NCI-H146 treated with DMSO at 0.1 percent for 48 hours (cell line): Measurements from ENCODE around the gene MLLT10.
"Not testable (repeated sequence)": the region's sequence is repeated elsewhere in the genome, so short reads cannot be mapped to it uniquely, and the experiment has no call there.

ENCODE experiments used
- DNase-seq: peaks from one replicate; lab custom pipeline; 2025; ENCODE audit not compliant: unreplicated experiment; lab: John Stamatoyannopoulos, UW

The MLLT10 gene

DNA sequence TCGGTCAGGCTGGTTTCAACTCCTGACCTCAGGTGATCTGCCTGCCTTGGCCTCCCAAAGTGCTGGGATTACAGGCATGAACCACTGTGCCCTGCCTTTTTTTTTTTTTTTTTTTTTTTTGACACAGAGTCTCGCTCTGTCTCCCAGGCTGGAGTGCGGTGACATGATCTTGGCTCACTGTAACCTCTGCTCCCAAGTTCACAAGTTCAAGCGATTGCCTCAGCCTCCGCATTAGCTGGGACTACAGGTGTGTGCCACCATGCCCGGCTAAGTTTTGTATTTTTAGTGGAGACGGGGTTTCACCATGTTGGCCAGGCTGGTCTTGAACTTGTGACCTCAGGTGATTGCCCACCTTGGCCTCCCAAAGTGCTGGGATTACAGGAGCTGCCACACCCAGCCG, 94.6 kb downstream of the MLLT10 start:
- not testable (repeated sequence) for DNase-seq

DNA sequence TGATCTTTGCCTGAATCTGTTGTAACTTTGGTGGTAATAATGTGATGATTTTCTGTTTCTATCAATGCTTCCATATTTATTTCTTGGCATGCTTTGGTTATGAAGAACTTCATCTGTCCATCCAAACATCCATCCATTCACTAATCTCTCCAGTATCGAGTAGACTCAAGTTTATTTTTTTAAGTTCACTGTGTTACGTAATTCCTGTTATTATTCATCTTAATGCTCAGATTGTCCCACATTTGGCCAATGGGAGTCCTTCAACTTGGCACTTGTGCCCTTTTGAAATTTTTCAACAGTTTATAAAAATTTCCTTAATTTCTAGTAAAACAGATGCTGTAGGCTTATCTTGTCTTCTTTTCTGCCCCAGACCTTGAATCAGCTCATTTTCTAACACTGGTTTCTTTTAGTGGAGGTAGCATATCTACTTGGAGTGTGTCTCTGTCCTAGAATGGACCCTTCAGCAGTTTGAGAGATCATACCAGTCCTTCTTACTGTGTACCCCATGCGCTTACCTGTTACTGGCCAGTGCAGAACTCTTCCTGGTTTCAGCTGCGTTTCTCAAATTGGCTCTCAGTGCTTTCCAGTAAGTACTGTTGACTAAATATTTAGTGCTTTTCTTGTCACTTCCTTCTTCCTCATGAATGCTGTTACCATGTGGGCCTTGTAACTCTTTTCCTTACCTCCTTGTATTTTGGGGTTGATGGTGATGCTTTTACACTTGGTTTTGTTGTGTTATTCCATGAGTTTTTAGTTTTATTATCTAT, 100.8 kb downstream of the MLLT10 start:
- no peak for DNase-seq

DNA sequence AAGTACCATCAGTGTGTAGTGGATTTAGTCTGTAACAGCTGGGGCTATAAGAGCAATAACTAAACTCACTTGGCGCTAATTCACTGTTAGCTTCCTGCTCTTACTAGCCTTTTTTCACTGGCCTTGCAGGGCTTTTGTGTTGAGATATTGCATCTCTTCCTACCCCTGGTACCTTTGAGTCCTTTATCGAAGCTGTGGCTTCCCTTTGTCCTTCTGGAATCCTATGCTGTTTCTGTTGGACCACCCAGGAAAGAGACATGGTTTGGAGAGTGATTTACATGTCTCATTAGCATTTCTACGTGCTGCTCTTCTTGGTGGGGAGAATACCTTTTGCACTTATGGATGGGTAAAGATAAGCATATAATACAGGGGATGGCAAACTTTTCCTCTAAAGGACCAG, 103.8 kb downstream of the MLLT10 start:
- DNase-seq, result no peak

DNA sequence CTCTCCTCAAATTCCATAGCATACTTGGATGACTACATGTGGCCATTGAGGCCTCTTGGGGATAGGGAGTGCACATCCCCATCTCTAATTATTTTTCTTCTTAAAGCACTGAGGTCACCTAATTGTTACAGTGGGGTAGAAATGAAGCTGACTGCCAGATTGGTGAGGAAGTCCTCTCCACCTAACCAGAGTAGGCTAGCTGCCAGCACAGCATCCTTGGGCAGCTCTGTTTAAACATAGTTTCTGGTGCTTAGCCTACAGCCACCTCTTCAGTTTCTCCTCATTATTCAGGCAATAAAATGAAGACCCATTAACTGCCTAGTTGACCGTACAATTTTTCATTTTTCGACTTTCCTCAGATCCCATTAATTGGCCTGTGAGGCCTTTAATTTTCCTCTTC, 104.6 kb downstream of the MLLT10 start:
- DNase-seq, result no peak

DNA sequence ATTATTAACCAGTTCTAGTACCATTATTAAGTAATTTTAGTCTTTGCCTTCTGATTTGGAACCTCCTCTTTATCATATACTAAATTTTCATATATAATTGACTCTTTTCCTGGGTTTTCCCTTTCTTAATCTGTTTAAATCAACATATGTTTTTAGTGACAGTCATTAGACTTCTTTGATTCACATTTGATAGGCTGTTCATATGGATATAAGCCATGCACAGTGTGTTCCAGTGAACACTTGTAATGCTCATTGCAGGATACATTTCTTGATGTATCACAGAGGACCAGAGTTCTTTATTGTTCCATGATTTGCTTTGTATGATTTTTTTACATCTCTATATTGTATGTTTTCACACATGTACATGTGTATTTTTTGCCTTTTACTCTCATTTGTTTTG, 114.0 kb downstream of the MLLT10 start:
- no peak for DNase-seq

DNA sequence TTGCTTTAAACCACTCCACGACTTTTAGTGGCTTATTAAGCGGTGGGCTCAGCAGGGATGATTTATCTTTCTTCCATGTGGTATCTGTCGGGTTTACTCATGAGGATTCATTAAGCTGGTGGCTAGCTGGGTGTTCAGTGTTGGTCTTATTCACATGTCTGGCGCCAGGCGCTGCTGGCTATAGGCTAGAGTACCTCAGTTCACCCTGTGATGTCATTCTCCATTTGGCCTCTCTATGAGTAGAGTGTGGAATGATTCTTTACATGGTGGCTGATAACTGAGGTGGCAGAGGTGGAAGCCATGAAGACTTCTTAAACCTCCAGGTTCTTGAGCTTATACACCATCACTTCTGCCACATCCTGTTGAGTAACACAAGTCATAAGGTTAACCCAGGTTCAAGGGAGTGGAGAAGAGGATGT, 115.4 kb downstream of the MLLT10 start:
- DNase-seq, result no peak

DNA sequence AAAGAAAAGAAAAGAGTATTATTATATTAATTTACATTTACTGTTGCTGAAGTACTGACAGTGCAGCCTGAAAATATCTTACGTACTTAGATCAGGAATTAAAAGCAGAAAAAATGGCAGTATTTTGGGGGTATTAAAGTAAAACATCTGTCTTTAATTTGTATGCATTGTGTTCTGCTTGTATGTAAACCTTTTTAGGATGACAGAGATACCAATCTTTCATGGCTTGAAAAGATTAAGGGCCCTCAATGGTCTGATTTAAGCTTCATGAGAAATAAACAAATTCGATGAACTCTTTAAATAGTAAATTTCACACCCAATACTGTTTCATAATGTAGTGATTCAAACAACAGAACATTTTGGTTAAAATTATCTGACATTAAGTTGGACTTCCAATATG, 116.3 kb downstream of the MLLT10 start:
- DNase-seq, result no peak

DNA sequence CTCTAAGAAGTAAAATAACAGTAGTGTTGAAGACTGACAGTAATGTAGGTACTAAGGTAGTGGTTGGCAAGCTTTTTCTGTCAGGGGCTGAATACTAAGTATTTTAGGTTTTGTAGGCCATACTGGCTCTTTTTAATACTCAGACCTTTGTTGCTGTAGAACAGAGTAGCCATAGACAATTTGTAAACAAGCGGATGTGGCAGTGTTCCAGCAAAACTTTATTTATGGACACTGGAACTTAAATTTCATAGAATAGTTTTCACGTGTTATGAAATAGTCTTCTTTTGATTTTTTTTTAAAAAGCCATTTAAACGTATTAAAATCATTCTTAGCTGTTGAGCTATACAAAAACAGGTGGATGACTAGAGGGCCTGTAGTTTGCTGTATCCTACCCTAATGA, 121.2 kb downstream of the MLLT10 start:
- DNase-seq, result no peak

DNA sequence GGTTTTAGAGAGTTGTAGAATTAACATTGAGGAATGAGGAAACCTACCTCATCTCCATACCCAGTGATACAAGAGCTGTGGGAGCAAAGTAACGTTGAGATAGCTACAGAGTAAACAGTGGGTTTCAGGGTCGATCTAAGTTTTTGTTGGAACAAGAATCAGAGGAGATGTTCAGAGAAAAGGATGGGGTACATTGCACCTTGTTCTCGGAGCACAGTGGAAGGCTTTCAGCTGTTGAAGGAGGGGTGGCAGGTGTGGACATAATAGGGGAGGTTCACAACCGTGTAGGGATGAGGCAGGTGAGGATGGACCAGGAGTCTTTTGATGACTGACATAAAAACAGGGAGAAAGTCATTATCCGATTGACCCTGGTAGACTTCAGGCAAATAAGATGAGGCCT, 121.7 kb downstream of the MLLT10 start:
- DNase-seq, result no peak

DNA sequence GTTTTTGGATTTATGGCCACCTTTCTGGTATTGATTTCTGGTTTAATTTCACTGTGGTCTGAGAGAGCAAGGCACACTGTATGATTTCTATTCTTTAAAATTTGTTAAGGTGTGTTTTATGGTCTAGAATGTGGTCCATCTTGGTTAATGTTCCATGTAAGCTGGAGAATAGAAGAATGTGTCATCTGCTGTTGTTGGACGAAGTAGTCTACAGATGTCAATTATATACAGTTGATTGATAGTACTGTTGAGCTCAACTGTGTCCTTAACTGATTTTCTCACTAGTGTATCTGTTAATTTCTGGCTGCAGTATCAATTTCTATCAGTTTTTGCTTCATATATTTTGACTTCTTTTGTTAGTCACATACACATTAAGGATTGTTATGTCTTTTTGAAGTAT, 127.1 kb downstream of the MLLT10 start:
- no peak for DNase-seq

DNA sequence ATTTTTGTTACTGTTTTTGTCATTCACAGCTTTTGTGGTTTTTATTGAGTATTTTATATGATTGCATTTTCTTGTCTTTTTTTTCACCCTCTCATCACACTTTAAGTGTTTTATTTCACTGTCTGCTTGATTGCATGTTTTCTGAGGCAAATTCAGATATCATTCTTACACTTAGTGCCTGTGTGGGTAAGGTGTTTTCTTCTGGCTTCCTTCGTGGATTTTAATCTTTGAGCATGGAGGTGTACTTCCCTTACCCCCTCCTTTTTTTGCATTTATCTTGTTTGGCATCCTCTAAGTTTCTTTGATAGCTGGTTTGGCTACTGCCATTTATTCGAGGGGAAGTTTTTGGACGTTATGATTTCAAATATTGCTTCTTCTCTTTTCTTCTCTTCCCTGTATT, 127.9 kb downstream of the MLLT10 start:
- DNase-seq, result no peak

DNA sequence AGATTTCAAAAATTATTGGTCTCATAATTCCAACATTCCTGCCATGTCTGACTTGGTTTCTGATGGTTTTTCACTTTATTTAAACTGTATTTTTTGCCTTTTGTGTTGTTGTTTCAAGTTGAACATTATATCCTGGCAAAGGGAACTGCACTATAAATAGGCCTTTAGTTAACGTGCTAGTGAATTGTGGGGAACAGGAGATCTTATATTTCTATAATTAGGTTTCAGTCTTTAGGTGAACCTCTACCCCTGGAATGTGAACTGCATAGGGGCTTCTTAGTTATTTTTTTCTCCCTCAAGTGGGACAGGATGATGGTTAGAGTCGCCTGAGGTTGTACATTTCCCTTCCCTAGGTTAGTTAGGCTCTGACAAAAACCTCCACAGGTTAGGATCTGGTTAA, 128.6 kb downstream of the MLLT10 start:
- no peak for DNase-seq

DNA sequence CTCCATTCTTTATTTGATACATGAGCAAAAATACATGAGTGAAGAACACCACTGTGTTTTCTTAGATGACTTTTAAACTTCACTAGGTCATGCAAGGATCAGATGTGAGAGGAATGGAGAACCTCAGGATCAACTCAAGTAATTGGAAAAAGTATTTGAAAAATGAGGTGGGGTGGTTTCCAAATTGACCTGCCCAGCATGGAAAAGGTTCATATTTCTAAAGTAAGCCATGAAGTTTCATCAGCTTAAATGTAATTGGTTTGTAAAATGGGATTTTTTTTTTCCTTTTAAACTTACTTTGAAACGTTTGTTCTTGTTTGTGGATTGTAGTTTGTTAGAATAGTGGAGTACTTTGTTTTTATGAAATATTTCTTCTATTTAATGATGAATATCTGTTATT, 134.8 kb downstream of the MLLT10 start:
- DNase-seq, result no peak

DNA sequence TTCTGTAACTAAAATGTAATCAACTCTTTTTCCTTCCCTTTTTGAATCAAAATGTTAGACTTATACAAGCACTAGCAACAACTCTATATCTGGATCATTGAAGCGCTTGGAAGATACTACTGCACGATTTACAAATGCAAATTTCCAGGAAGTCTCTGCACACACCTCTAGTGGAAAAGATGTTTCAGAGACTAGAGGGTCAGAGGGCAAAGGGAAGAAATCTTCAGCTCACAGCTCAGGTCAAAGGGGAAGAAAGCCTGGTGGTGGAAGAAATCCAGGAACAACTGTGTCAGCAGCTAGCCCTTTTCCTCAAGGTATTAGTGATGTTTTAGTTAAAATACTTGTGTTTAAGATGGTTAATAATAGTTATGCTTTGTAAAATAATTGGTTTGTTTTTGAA, 136.4 kb downstream of the MLLT10 start:
- no peak for DNase-seq

DNA sequence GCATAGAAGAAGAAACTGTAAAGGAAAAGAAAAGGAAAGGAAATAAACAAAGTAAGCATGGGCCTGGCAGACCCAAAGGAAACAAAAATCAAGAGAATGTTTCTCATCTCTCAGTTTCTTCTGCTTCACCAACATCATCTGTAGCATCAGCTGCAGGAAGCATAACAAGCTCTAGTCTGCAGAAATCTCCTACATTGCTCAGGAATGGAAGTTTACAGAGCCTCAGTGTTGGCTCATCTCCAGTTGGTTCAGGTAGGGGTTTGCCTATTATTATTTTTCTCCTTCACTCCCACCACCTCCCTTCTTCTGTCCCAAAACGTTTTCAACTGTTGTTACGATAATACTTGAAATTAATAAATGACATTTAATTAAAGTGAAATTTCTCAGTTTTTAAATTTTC, 139.6 kb downstream of the MLLT10 start:
- no peak for DNase-seq

DNA sequence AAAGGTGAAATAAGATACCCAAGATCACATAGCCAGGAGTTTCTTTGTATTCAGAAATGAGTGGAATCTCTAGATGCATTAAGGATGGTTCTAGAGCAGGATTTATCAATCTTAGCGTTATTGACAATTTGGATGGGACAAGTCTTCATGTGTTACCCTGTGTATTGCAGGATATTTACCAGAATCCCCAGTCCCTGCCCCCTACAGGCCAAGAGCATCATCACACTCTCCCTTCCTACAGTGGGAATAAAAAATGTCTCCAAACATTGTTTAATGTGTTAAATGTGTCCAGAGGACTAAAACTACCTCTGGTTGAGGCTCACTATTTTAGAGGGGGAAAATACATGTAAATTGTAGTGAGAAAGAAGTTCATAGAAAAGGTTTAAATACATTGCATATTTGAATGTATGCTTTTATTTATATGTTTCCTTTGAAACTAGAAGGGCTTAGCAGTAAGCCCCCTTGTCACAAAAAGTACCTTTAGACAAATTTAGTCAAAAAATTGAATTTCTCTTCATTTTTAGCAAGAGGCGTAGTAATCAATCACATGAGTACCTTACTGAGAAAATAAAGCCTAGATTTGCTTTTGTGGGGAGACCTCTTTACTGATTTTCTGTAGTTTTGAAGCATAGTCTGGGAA, 141.2 kb downstream of the MLLT10 start:
- DNase-seq, result peak; percentile 13

DNA sequence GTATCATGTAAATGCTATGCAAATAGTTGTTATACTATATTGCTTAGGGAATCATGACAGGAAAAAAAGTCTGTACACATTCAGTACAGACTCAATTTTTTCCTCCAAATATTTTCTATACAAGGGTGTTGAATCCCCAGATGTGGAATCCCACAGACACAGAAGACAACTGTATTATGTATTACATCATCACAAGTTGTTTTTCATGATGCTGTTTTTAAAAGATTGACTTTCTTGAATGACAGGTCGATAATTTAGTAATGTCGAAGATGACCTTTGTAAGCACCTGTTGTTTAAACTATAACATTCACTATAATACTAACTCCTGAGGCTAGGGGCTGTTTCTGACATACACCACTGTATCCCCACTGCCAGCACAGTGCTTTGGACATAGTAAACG, 143.5 kb downstream of the MLLT10 start:
- no peak for DNase-seq

DNA sequence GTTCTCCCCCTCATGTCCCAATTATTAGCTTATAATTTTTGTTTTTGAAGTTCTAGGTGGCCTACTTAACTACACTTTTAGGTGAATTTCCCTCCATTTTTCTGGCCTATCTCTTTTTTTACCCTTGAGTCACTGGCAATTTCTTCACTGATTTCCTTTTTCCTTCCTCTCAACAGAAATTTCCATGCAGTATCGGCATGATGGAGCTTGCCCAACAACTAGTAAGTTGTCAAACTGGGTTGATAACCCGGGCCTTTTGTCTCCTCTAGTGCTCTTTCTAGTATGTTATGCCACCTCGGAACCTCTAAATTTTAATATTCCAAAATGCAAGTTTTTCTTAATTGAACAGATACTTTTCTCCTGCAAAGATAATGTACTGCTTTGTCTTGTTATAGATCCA, 147.1 kb downstream of the MLLT10 start:
- no peak for DNase-seq

DNA sequence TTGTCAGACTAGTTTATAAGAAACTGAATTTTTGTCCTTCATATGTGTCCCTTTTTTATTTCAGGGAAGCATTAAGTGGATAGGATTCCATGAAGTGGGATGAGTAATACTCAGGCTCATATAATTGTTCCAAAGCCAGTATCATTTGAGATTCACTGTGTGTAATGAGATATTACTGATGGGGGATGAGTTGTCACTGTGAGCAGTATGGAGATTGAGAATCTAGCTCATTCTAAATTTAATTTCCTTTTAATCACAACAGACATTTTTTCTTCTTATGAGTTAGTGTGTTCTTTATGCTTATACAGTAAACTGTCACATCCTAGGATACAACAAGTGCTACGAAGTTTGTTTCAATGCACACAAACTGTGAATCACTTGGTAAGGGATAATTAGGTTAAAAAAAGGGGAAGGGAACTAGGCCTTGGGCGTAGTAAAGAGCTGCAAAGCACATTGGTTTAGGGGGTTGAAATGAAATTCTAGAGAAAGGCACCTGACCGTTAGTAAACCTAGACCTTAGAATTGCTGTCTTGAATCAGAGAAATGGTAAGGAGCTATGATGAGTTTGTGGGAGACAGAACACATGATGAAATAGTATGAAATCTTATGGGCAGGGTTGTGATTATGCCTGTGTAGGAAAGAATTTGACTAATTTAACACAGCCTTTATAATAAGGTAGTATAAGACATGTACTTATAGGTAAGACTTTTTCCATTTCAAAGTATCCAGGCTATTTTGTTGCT, 153.4 kb downstream of the MLLT10 start:
- DNase-seq, result no peak

DNA sequence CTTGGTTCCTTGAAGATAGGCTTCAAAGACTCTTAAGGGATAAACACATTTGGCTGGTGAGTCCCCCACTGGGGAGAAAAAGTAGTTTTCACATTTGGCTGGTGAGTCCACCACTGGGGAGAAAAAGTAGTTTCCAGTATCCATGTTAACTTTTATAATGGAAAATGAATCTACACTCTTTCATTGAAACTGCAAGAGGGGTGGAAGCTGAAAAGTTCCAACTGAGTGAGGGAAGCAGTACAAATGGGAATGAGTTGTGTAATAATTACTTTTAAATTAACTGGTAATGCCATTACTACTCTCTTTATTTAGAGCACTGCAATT, 153.9 kb downstream of the MLLT10 start:
- DNase-seq, result no peak

DNA sequence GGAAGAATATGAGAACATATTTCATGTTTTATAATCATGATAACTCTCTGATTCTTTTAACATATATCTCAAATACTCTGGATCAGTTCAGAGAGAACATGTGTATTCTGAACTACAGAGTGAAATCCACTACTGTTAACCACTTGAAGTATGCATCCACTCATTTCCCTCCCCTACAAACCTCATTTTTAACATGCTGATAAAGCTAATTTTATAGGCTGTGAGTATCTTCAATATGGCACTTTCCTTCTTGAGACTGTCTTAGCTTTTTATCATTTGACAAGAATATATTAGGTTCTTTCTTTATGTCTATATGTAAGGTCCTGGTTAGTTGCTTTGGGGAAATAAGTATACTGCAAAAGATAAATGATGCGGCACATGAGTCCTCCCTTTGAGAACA, 154.8 kb downstream of the MLLT10 start:
- DNase-seq, result no peak

DNA sequence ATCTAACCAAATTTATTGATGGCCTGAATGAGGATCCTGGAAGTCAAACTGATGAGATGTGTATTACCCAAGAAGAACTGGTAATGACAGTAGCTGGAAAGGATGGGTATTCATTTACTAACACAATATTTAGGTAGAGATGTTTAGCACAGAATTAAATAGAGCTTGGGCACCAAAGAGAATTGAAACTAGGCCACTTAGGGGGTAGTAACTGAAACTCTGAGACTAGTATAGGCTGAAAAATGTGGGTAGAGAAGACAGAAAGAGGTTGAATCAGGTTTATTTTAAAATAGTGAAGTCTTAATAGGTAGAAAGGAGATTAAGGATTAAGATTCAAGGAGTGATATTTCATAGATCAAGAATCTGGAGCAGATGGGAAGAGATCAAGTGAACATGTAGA, 155.8 kb downstream of the MLLT10 start:
- no peak for DNase-seq
